HCT116 (cell line): ENCODE results near the gene SRRT. TPM values are rescaled to one million over a fixed set of nuclear protein-coding genes. Genes with fewer than 3 reads are reported as not detected.

ENCODE experiments used
- ATAC-seq: fragments of 200-7000 bp; cut with Tn5 transposase; 2 replicates; pipeline ENCODE4 v1.9.1; 2020; ENCODE audit warnings: mild to moderate bottlenecking, moderate library complexity
- BruUV-seq: library from RNA; stranded (reverse); fragments of 400-500 nt; replicated peaks from 2 replicates; lab custom pipeline; 2021; lab: Mats Ljungman, UMichigan
- CTCF ChIA-PET: fragments of 300-600 bp; sonication (Branson Sonifier 250); formaldehyde crosslinking; loops from one replicate; lab custom pipeline; 2021; ENCODE audit warnings: antibody characterized with exemption; lab: Charles Lee
- POLR2A ChIA-PET: fragments of 300-600, 350-600 bp; sonication (Branson Sonifier 250); formaldehyde crosslinking; loops from one replicate; lab custom pipeline; 2021; ENCODE audit warnings: antibody characterized with exemption; lab: Charles Lee
- RAD21 ChIA-PET, 2 experiments: fragments of 300-600 bp; sonication (Branson Sonifier 250); formaldehyde crosslinking; loops; one replicate each; lab custom pipeline; 2023; ENCODE audit warnings: low total read pairs in 2 of 2; ENCODE audit not compliant: uncharacterized antibody in 2 of 2, unreplicated experiment in 2 of 2, low non-redundant PET in 1 of 2; lab: Charles Lee
- DNase-seq: peaks from one replicate; pipeline ENCODE4 v3.0.0-alpha.2; 2010; ENCODE audit warnings: low read depth, low spot score
- H2AFZ ChIP-seq: fragments of 200-600 bp; shearing (Covaris generic), sonication (generic); 2 replicates; pipeline ENCODE4 v1.6.1; 2017; ENCODE audit warnings: low read depth, mixed run types, mixed read lengths, antibody characterized with exemption, low read length; ENCODE audit not compliant: poor library complexity, severe bottlenecking
- H3K27ac ChIP-seq: 2 replicates; pipeline ENCODE4 v1.5.1; 2012; ENCODE audit warnings: low read depth, low read length
- H3K27me3 ChIP-seq: fragments of 200-600 bp; sonication (generic); 2 replicates; pipeline ENCODE4 v1.6.1; 2016; ENCODE audit warnings: mixed run types, low read length, mixed read lengths; ENCODE audit not compliant: insufficient read depth
- H3K36me3 ChIP-seq, 2 experiments: fragments of 200-500 bp in 1 of 2; fragments of 200-600 bp in 1 of 2; sonication (Bioruptor generic) in 1 of 2; sonication (generic) in 1 of 2; 2 replicates each; pipeline versions ENCODE4 v1.5.1 to v1.6.1; 2014 to 2016; ENCODE audit warnings: low read length in 2 of 2, inconsistent platforms in 1 of 2, mixed read lengths in 1 of 2, mixed run types in 1 of 2; ENCODE audit not compliant: insufficient read depth in 2 of 2, control insufficient read depth in 1 of 2
- H3K4me1 ChIP-seq, 2 experiments: fragments of 200-600 bp in 1 of 2; sonication (generic) in 1 of 2; 2 replicates each; pipeline versions ENCODE4 v1.5.1 to v1.6.1; 2012 to 2017; ENCODE audit warnings: low read length in 2 of 2, inconsistent platforms in 1 of 2, mild to moderate bottlenecking in 1 of 2, mixed read lengths in 1 of 2, mixed run types in 1 of 2, moderate library complexity in 1 of 2; ENCODE audit not compliant: insufficient read depth in 2 of 2, control insufficient read depth in 1 of 2
- H3K4me2 ChIP-seq: fragments of 200-600 bp; sonication (generic); 2 replicates; pipeline ENCODE4 v1.6.1; 2017; ENCODE audit warnings: mixed run types, low read length, mixed read lengths
- H3K4me3 ChIP-seq, 2 experiments: fragments of 200-600 bp in 1 of 2; sonication (generic) in 1 of 2; replicated peaks in 1 of 2; 2 replicates each; pipeline ENCODE4 v1.5.1; 2011 to 2016; ENCODE audit warnings: low read length in 2 of 2, control low read depth in 1 of 2, low read depth in 1 of 2, mild to moderate bottlenecking in 1 of 2, mixed read lengths in 1 of 2, mixed run types in 1 of 2
- H3K79me2 ChIP-seq: fragments of 200-600 bp; sonication (generic); 2 replicates; pipeline ENCODE4 v1.6.1; 2017; ENCODE audit warnings: mild to moderate bottlenecking, mixed run types, low read length, moderate library complexity, mixed read lengths; ENCODE audit not compliant: insufficient read depth
- H3K9ac ChIP-seq: fragments of 200-600 bp; sonication (generic); 2 replicates; pipeline ENCODE4 v1.6.1; 2016; ENCODE audit warnings: low read length, mixed read lengths
- H3K9me2 ChIP-seq: fragments of 200-600 bp; sonication (generic), shearing (Covaris generic); 2 replicates; pipeline ENCODE4 v1.6.1; 2017; ENCODE audit warnings: mixed run types, mild to moderate bottlenecking, moderate library complexity; ENCODE audit not compliant: insufficient read depth
- H3K9me3 ChIP-seq, 2 experiments: fragments of 200-500 bp in 1 of 2; fragments of 200-600 bp in 1 of 2; sonication (Bioruptor generic) in 1 of 2; sonication (generic) in 1 of 2; 2 replicates each; pipeline ENCODE4 v1.6.1; 2014 to 2017; ENCODE audit warnings: low read length in 2 of 2, mixed read lengths in 2 of 2, inconsistent platforms in 1 of 2, low read depth in 1 of 2, mild to moderate bottlenecking in 1 of 2, mixed run types in 1 of 2, moderate library complexity in 1 of 2; ENCODE audit not compliant: control insufficient read depth in 1 of 2, insufficient read depth in 1 of 2
- H4K20me1 ChIP-seq: fragments of 200-600 bp; sonication (generic), shearing (Covaris generic); 2 replicates; pipeline ENCODE4 v1.6.1; 2017; ENCODE audit warnings: mixed run types, mild to moderate bottlenecking, moderate library complexity; ENCODE audit not compliant: insufficient read depth
- ATF3 ChIP-seq: IDR thresholded peaks from 2 replicates; pipeline ENCODE4 v1.6.1; 2012
- CBX3 ChIP-seq: IDR thresholded peaks from 2 replicates; pipeline ENCODE4 v1.6.1; 2012; ENCODE audit warnings: low read depth
- CEBPB ChIP-seq: IDR thresholded peaks from 2 replicates; pipeline ENCODE4 v1.6.1; 2012; ENCODE audit warnings: low read depth
- EGR1 ChIP-seq: IDR thresholded peaks from 2 replicates; pipeline ENCODE4 v1.6.1; 2012; ENCODE audit warnings: low read depth
- ELF1 ChIP-seq: IDR thresholded peaks from 2 replicates; pipeline ENCODE4 v1.6.1; 2012; ENCODE audit warnings: low read depth, borderline replicate concordance
- EZH2 ChIP-seq: fragments of 200-600 bp; sonication (generic); IDR thresholded peaks from 2 replicates; pipeline ENCODE4 v1.6.1; 2017; ENCODE audit warnings: antibody characterized with exemption, mixed run types
- EZH2phosphoT487 ChIP-seq: fragments of 200-600 bp; IDR thresholded peaks from 2 replicates; pipeline ENCODE4 v1.6.1; 2018; ENCODE audit warnings: antibody characterized with exemption, borderline replicate concordance
- FOSL1 ChIP-seq: IDR thresholded peaks from 2 replicates; pipeline ENCODE4 v1.6.1; 2012; ENCODE audit warnings: low read depth
- JUND ChIP-seq: IDR thresholded peaks from 2 replicates; pipeline ENCODE4 v1.6.1; 2012
- MAX ChIP-seq: IDR thresholded peaks from 2 replicates; pipeline ENCODE4 v1.6.1; 2012
- POLR2AphosphoS5 ChIP-seq: IDR thresholded peaks from 2 replicates; pipeline ENCODE4 v1.6.1; 2011; ENCODE audit warnings: mild to moderate bottlenecking, low read depth, low read length, moderate library complexity
- RAD21 ChIP-seq: IDR thresholded peaks from 2 replicates; pipeline ENCODE4 v1.6.1; 2012; ENCODE audit warnings: low read depth, mild to moderate bottlenecking
- REST ChIP-seq: IDR thresholded peaks from 2 replicates; pipeline ENCODE4 v1.6.1; 2012; ENCODE audit warnings: low read depth
- SIN3A ChIP-seq: IDR thresholded peaks from 2 replicates; pipeline ENCODE4 v1.6.1; 2012; ENCODE audit warnings: low read depth
- SP1 ChIP-seq: IDR thresholded peaks from 2 replicates; pipeline ENCODE4 v1.6.1; 2012; ENCODE audit warnings: low read depth
- SRF ChIP-seq: IDR thresholded peaks from 2 replicates; pipeline ENCODE4 v1.6.1; 2012; ENCODE audit warnings: low read depth
- TCF7L2 ChIP-seq: IDR thresholded peaks from 2 replicates; pipeline ENCODE4 v1.7.0; 2011; ENCODE audit warnings: borderline replicate concordance, inconsistent platforms; ENCODE audit not compliant: insufficient read depth, insufficient read length; ENCODE audit errors: extremely low read depth
- YY1 ChIP-seq: IDR thresholded peaks from 2 replicates; pipeline ENCODE4 v1.6.1; 2011; ENCODE audit warnings: low read length, low read depth, moderate library complexity, mild to moderate bottlenecking; ENCODE audit not compliant: insufficient replicate concordance; ENCODE audit errors: extremely low read depth
- ZFX ChIP-seq: fragments of 450-650 bp; IDR thresholded peaks from 2 replicates; pipeline ENCODE4 v1.6.1; 2017
- intact Hi-C: fragments of 100-400 bp; cut with micrococcal nuclease; formaldehyde crosslinking; loops from 2 replicates; pipeline ENCODE4 v1.10.0; 2022
- total RNA-seq: library from RNA; stranded (reverse); gene quantifications from one replicate; pipeline ENCODE4 v1.2.1, GENCODE V29; 2021; ENCODE audit not compliant: unreplicated experiment

SRRT gene
- total RNA-seq, 1 experiment from 2014 or later, result 252 TPM

- Histone ChIP-seq H3K9me2 (no peaks in the 10 kb centered on the region), H3K36me3 (peaks cover 0 to 8% of the 10 kb centered on the region in 2 experiments; a peak in 1 of 4 replicates), H3K4me3 (no peak overlapping the region), H3K9me3 (no peaks in the 10 kb centered on the region), H3K79me2 (peaks cover 10% of the 10 kb centered on the region), H2AFZ (no peak overlapping the region), H3K4me2 (no peak overlapping the region), H3K27ac (no peak overlapping the region), H3K9ac (no peak overlapping the region), H3K4me1 (peaks cover 12 to 60% of the 10 kb centered on the region in 2 experiments), H4K20me1 (no peaks in the 10 kb centered on the region), H3K27me3 (no peaks in the 10 kb centered on the region; the same call in 1 of the 2 replicates)
- ChIA-PET RAD21 (no interaction called here), CTCF (no interaction called here), POLR2A (interaction anchor here (0.5 kb wide), 1 partner anchor 250 kb away, joined by 4 read pairs; no protein-coding TSS in a partner anchor)
- no peak for ATAC-seq
- intact Hi-C loops, result no loop called here
- TF ChIP-seq MAX, result no peak
- TF ChIP-seq RAD21, result no peak
- TF ChIP-seq TCF7L2, result no peak
- no peak for TF ChIP-seq SIN3A
- TF ChIP-seq EZH2phosphoT487, result no peak
- TF ChIP-seq EZH2, result no peak
- no peak for TF ChIP-seq ELF1
- no peak for TF ChIP-seq POLR2AphosphoS5
- TF ChIP-seq JUND, result no peak
- no peak for TF ChIP-seq SP1
- TF ChIP-seq REST, result no peak
- TF ChIP-seq CEBPB, result no peak
- TF ChIP-seq CBX3, result no peak
- TF ChIP-seq EGR1, result no peak
- no peak for TF ChIP-seq FOSL1
- no peak for TF ChIP-seq YY1
- no peak for TF ChIP-seq ATF3
- no peak for TF ChIP-seq SRF
- no peak for TF ChIP-seq ZFX
- DNase-seq, result no peak
- BruUV-seq, result no TSS peak
Observed at GRCh38 chr7:100893318-100893895, 18.5 kb downstream of the SRRT start.
